Liver (tissue), 9 donors: ENCODE measurements around the gene TMEM217. TPM values are rescaled to one million over a fixed set of nuclear protein-coding genes. Genes with fewer than 3 reads are reported as not detected.

Experiments used
- DNase-seq: peaks from one replicate; pipeline ENCODE4 v3.0.0-alpha.2; 2017; ENCODE audit warnings: low spot score
- H3K27ac ChIP-seq, 2 donors: one replicate each; pipeline ENCODE4 v1.7.0; 2013; ENCODE audit warnings: inconsistent platforms in 2 of 2, low read length in 2 of 2, control low read depth in 1 of 2, low read depth in 1 of 2, mild to moderate bottlenecking in 1 of 2
- H3K27me3 ChIP-seq, 4 donors: one replicate each; pipeline versions ENCODE4 v1.6.1 to v1.7.0; 2013; ENCODE audit warnings: low read length in 3 of 4, inconsistent platforms in 1 of 4, mild to moderate bottlenecking in 1 of 4, moderate library complexity in 1 of 4; ENCODE audit not compliant: control insufficient read depth in 4 of 4, insufficient read depth in 4 of 4
- H3K36me3 ChIP-seq, 4 donors: one replicate each; pipeline versions ENCODE4 v1.6.1 to v1.7.0; 2013; ENCODE audit warnings: low read length in 3 of 4, mild to moderate bottlenecking in 3 of 4, low read depth in 1 of 4, moderate library complexity in 1 of 4; ENCODE audit not compliant: control insufficient read depth in 4 of 4, insufficient read depth in 3 of 4
- H3K4me1 ChIP-seq, 4 donors: one replicate each; pipeline versions ENCODE4 v1.6.1 to v1.7.0; 2013; ENCODE audit warnings: low read length in 3 of 4, mild to moderate bottlenecking in 3 of 4, moderate library complexity in 1 of 4; ENCODE audit not compliant: control insufficient read depth in 4 of 4, insufficient read depth in 4 of 4
- H3K4me3 ChIP-seq, 3 donors: one replicate each; pipeline versions ENCODE4 v1.6.1 to v1.7.0; 2013; ENCODE audit warnings: low read length in 3 of 3, control low read depth in 1 of 3, low read depth in 1 of 3, mild to moderate bottlenecking in 1 of 3
- H3K9ac ChIP-seq, 2 donors: one replicate each; pipeline ENCODE4 v1.7.0; 2013; ENCODE audit warnings: low read length in 2 of 2, mild to moderate bottlenecking in 2 of 2, moderate library complexity in 2 of 2, control low read depth in 1 of 2, low read depth in 1 of 2
- H3K9me3 ChIP-seq, 4 donors: one replicate each; pipeline versions ENCODE4 v1.6.1 to v1.7.0; 2013; ENCODE audit warnings: low read length in 3 of 4; ENCODE audit not compliant: control insufficient read depth in 4 of 4
- EGR1 ChIP-seq, 2 donors: IDR thresholded peaks; 2 replicates each; pipeline ENCODE4 v1.6.1; 2016 to 2018; ENCODE audit warnings: antibody characterized with exemption in 2 of 2, low read depth in 2 of 2
- FOXA1 ChIP-seq: IDR thresholded peaks from 2 replicates; pipeline ENCODE4 v1.6.1; 2016; ENCODE audit warnings: antibody characterized with exemption
- FOXA2 ChIP-seq: IDR thresholded peaks from 2 replicates; pipeline ENCODE4 v1.6.1; 2016; ENCODE audit warnings: antibody characterized with exemption
- GABPA ChIP-seq, 2 donors: IDR thresholded peaks in 1 of 2; conservative IDR thresholded peaks in 1 of 2; 2 replicates each; pipeline ENCODE4 v1.6.1; 2016; ENCODE audit warnings: antibody characterized with exemption in 2 of 2, mild to moderate bottlenecking in 1 of 2, moderate library complexity in 1 of 2
- HNF4A ChIP-seq, 2 donors: conservative IDR thresholded peaks; 2 replicates each; pipeline ENCODE4 v1.6.1; 2016; ENCODE audit warnings: antibody characterized with exemption in 2 of 2, mild to moderate bottlenecking in 2 of 2
- HNF4G ChIP-seq: IDR thresholded peaks from 2 replicates; pipeline ENCODE4 v1.6.1; 2016; ENCODE audit warnings: antibody characterized with exemption
- JUND ChIP-seq, 2 donors: IDR thresholded peaks; 2 replicates each; pipeline ENCODE4 v1.6.1; 2016; ENCODE audit warnings: antibody characterized with exemption in 2 of 2
- NR2F2 ChIP-seq: IDR thresholded peaks from 2 replicates; pipeline ENCODE4 v1.6.1; 2016; ENCODE audit warnings: antibody characterized with exemption
- RAD21 ChIP-seq, 2 donors: IDR thresholded peaks; 2 replicates each; pipeline ENCODE4 v1.6.1; 2016; ENCODE audit warnings: antibody characterized with exemption in 2 of 2, mild to moderate bottlenecking in 2 of 2
- RXRA ChIP-seq, 2 donors: IDR thresholded peaks; 2 replicates each; pipeline ENCODE4 v1.6.1; 2017 to 2018; ENCODE audit warnings: antibody characterized with exemption in 2 of 2, mild to moderate bottlenecking in 1 of 2
- SP1 ChIP-seq: IDR thresholded peaks from 2 replicates; pipeline ENCODE4 v1.6.1; 2018; ENCODE audit warnings: antibody characterized with exemption, mild to moderate bottlenecking
- TAF1 ChIP-seq: conservative IDR thresholded peaks from 2 replicates; pipeline ENCODE4 v1.6.1; 2016; ENCODE audit warnings: antibody characterized with exemption, mild to moderate bottlenecking
- YY1 ChIP-seq: IDR thresholded peaks from 2 replicates; pipeline ENCODE4 v1.6.1; 2016; ENCODE audit warnings: antibody characterized with exemption, mild to moderate bottlenecking
- WGBS: extraction: QIAGEN DNeasy Blood & Tissue Kit; methylation state at CpG from one replicate; pipeline ENCODE4 v1.1.7; 2013; 5-methylcytosine and 5-hydroxymethylcytosine counted together
- polyA plus RNA-seq, 2 donors: library from polyadenylated mRNA; stranded (reverse) in 1 of 2; unstranded in 1 of 2; fragments of 200-250 nt in 1 of 2; fragments of >200 nt in 1 of 2; fragmentation: Nextera tagmentation in 1 of 2; extraction: Ambion mirVana in 1 of 2; gene quantifications; one replicate each; pipeline versions ENCODE4 v1.2.1 to v1.2.3, GENCODE V29; 2013 to 2015
- total RNA-seq, 2 donors: library from RNA; depleted of rRNA; stranded (reverse); fragments of >200 nt; gene quantifications; one replicate each; pipeline ENCODE4 v1.2.3, GENCODE V29; 2014
- TF ChIP-seq, protein P1 (sequence below): IDR thresholded peaks from 2 replicates; pipeline ENCODE4 v1.6.1; 2016; ENCODE audit warnings: antibody characterized with exemption
- TF ChIP-seq, protein P2 (sequence below): IDR thresholded peaks from 2 replicates; pipeline ENCODE4 v1.6.1; 2016; ENCODE audit warnings: antibody characterized with exemption, mild to moderate bottlenecking
- TF ChIP-seq, protein P3 (sequence below): IDR thresholded peaks from 2 replicates; pipeline ENCODE4 v1.6.1; 2016; ENCODE audit warnings: antibody characterized with exemption
- TF ChIP-seq, protein P4 (sequence below): IDR thresholded peaks from 2 replicates; pipeline ENCODE4 v1.6.1; 2016; ENCODE audit warnings: antibody characterized with exemption
- TF ChIP-seq, protein P5 (sequence below): fragments of 150-350 bp; IDR thresholded peaks from 2 replicates; pipeline ENCODE4 v1.5.1; 2017; ENCODE audit warnings: improper control_type of control experiment, low read depth, low read length; ENCODE audit not compliant: missing input control
- donor health status: healthy.
- donor health status: healthy.
- donor health status: healthy.
- donor health status: healthy.
- donor health status: healthy.

TMEM217 gene
- total and polyA plus RNA-seq, 4 donors = 0.39 to 3.2 (median 0.62) TPM

DNA sequence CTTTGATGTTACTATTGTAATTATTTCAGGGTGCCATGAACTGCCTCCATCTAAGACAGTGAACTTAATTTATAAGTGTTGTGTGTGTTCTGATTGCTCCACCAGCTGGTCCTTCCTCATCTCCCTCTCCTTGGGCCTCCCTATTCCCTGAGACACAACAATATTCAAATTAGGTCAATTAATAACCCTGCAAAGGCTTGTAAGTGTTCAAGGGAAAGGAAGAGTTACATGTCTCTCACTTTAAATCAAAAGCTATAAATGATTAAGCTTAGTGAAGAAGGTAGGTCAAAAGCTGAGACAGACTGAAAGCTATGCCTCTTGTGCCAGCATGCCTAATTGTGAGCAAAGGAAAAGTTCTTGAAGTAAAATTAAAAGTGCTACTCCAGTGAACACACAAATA, 35.5 kb upstream of the TMEM217 start:
- no peaks in the 10 kb centered on the region for H3K27me3 ChIP-seq
- H3K9ac ChIP-seq = no peak overlapping the region
- no peak overlapping the region for H3K27ac ChIP-seq
- TF ChIP-seq EGR1 (IDR thresholded peaks at IDR 0.05; ENCODE audit: low read depth in 2 of 2) = no peak
- TF ChIP-seq, protein P1, sequence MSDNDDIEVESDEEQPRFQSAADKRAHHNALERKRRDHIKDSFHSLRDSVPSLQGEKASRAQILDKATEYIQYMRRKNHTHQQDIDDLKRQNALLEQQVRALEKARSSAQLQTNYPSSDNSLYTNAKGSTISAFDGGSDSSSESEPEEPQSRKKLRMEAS = no peak
- H3K36me3 ChIP-seq = peaks cover 4 to 15% (median 8%) of the 10 kb centered on the region in 4 donors
- no peak overlapping the region for H3K4me3 ChIP-seq
- H3K9me3 ChIP-seq = no peaks in the 10 kb centered on the region
- H3K4me1 ChIP-seq = no peaks in the 10 kb centered on the region
- DNase-seq = no peak

DNA sequence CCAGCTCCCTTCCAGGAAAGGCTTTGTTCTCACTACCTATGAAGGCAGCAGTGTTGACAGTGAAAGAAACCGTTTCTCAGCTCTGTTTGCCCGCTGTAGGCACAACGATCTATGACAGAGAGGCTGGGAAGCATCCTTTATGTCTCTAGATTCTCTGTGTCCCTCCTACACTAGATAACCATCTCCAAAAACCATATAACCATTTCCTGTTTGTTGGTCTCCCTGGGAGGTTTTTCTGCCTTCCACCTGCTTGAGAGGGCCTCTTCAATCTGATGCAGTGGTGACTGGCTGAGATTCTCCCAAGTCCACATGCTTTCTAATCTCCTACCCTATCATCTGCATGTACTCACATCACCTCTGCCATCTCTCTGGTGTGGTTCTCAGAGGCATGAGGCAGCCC, 32.0 kb upstream of the TMEM217 start:
- H3K27me3 ChIP-seq = no peaks in the 10 kb centered on the region
- no peak overlapping the region for H3K4me3 ChIP-seq
- WGBS = 92% methylated on average over 3 of the region's 3 CpGs
- H3K4me1 ChIP-seq = peaks cover 0 to 1% (median 0%) of the 10 kb centered on the region in 4 donors
- H3K9me3 ChIP-seq = no peaks in the 10 kb centered on the region
- no peak overlapping the region for H3K27ac ChIP-seq
- DNase-seq = no peak
- peaks cover 3 to 17% (median 13%) of the 10 kb centered on the region in 4 donors for H3K36me3 ChIP-seq
- TF ChIP-seq, protein P2, sequence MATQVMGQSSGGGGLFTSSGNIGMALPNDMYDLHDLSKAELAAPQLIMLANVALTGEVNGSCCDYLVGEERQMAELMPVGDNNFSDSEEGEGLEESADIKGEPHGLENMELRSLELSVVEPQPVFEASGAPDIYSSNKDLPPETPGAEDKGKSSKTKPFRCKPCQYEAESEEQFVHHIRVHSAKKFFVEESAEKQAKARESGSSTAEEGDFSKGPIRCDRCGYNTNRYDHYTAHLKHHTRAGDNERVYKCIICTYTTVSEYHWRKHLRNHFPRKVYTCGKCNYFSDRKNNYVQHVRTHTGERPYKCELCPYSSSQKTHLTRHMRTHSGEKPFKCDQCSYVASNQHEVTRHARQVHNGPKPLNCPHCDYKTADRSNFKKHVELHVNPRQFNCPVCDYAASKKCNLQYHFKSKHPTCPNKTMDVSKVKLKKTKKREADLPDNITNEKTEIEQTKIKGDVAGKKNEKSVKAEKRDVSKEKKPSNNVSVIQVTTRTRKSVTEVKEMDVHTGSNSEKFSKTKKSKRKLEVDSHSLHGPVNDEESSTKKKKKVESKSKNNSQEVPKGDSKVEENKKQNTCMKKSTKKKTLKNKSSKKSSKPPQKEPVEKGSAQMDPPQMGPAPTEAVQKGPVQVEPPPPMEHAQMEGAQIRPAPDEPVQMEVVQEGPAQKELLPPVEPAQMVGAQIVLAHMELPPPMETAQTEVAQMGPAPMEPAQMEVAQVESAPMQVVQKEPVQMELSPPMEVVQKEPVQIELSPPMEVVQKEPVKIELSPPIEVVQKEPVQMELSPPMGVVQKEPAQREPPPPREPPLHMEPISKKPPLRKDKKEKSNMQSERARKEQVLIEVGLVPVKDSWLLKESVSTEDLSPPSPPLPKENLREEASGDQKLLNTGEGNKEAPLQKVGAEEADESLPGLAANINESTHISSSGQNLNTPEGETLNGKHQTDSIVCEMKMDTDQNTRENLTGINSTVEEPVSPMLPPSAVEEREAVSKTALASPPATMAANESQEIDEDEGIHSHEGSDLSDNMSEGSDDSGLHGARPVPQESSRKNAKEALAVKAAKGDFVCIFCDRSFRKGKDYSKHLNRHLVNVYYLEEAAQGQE = no peak
- TF ChIP-seq YY1 (no peak), FOXA1 (no peak), RXRA (IDR thresholded peaks at IDR 0.05) (no peak), TAF1 (no peak), EGR1 (IDR thresholded peaks at IDR 0.05; ENCODE audit: low read depth in 2 of 2) (no peak), JUND (IDR thresholded peaks at IDR 0.05) (no peak), FOXA2 (no peak), HNF4A (conservative IDR thresholded peaks at IDR 0.05) (no peak), SP1 (no peak), GABPA (IDR thresholded peaks at IDR 0.05 in 1 of 2, conservative IDR thresholded peaks at IDR 0.05 in 1 of 2) (no peak), HNF4G (no peak), NR2F2 (no peak), RAD21 (IDR thresholded peaks at IDR 0.05) (no peak)
- TF ChIP-seq, protein P3, sequence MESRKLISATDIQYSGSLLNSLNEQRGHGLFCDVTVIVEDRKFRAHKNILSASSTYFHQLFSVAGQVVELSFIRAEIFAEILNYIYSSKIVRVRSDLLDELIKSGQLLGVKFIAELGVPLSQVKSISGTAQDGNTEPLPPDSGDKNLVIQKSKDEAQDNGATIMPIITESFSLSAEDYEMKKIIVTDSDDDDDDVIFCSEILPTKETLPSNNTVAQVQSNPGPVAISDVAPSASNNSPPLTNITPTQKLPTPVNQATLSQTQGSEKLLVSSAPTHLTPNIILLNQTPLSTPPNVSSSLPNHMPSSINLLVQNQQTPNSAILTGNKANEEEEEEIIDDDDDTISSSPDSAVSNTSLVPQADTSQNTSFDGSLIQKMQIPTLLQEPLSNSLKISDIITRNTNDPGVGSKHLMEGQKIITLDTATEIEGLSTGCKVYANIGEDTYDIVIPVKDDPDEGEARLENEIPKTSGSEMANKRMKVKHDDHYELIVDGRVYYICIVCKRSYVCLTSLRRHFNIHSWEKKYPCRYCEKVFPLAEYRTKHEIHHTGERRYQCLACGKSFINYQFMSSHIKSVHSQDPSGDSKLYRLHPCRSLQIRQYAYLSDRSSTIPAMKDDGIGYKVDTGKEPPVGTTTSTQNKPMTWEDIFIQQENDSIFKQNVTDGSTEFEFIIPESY = no peak
- TF ChIP-seq, protein P4, sequence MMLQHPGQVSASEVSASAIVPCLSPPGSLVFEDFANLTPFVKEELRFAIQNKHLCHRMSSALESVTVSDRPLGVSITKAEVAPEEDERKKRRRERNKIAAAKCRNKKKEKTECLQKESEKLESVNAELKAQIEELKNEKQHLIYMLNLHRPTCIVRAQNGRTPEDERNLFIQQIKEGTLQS = no peak
- TF ChIP-seq, protein P5, sequence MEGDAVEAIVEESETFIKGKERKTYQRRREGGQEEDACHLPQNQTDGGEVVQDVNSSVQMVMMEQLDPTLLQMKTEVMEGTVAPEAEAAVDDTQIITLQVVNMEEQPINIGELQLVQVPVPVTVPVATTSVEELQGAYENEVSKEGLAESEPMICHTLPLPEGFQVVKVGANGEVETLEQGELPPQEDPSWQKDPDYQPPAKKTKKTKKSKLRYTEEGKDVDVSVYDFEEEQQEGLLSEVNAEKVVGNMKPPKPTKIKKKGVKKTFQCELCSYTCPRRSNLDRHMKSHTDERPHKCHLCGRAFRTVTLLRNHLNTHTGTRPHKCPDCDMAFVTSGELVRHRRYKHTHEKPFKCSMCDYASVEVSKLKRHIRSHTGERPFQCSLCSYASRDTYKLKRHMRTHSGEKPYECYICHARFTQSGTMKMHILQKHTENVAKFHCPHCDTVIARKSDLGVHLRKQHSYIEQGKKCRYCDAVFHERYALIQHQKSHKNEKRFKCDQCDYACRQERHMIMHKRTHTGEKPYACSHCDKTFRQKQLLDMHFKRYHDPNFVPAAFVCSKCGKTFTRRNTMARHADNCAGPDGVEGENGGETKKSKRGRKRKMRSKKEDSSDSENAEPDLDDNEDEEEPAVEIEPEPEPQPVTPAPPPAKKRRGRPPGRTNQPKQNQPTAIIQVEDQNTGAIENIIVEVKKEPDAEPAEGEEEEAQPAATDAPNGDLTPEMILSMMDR = no peak
- TF ChIP-seq, protein P1 = no peak
- H3K9ac ChIP-seq = no peak overlapping the region
